Stimulated activated CD4-positive, alpha-beta T cell treated with anti-CD3 and anti-CD28 coated beads, Interleukin-4, amount 100 ng/mL, for 48 hours (primary cell): ENCODE results near the gene FAM156B.
"Not testable (repeated sequence)": the region's sequence is repeated elsewhere in the genome, so short reads cannot be mapped to it uniquely, and the experiment has no call there.

Experiments
- DNase-seq, 2 donors: peaks; one replicate each; pipeline ENCODE4 v3.0.0-alpha.2; 2020; ENCODE audit warnings: low read depth in 2 of 2

Gene FAM156B

DNA sequence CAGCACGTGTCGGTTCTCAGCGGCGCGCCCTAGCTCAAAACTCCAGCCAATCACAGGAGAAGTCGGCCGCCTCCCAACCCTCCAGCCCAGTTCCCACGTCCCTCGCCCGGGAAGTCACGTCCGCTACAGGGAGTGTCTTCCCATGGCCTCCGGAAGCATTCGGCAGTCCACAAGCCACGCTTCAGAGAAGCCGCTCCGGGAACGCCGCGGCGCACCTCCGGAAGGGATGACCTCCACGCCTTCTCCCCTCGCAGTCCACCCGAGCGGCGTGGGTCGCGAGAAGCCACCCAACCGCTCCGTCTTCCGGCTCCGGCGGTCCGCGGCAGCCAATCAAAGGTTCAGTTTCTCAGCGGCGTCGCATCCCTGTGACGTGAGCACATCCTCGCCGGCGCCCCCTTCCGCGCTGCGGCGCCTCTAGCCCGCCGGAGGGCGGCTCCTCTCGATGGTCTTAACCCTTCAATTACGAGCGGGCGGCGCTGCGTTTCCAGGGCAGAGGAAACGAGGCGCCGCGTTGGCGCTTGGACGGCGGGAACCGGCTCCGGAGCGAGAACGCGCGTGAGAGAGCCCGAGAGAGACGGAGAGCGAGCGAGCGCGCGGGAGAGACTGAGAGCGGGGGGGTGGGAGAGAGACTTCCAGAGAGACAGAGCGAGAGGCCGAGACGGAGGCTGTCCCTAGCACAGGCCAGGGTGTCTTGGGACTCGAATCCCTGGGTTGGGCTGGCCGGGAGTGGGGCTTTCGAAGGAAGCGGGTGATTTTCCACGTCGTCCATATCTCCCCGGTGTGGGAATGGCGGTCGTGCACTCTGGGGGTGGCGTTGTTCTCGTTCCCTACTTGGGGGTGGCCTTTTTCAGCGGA lies at the start of gene FAM156B:
Gene FAM156B, plus strand, starts transcription at position 476 of the 855 bp plus-strand sequence. CDS start 9,896 bp downstream, outside the sequence.
- DNase-seq: not testable (repeated sequence)

GRCh38 chrX:52852110-52852860 lies 44.8 kb upstream of the FAM156B start:
- DNase-seq: no peak

- DNase-seq: not testable (repeated sequence)
Observed at GRCh38 chrX:52856991-52857525, 40.1 kb upstream of the FAM156B start.

DNA sequence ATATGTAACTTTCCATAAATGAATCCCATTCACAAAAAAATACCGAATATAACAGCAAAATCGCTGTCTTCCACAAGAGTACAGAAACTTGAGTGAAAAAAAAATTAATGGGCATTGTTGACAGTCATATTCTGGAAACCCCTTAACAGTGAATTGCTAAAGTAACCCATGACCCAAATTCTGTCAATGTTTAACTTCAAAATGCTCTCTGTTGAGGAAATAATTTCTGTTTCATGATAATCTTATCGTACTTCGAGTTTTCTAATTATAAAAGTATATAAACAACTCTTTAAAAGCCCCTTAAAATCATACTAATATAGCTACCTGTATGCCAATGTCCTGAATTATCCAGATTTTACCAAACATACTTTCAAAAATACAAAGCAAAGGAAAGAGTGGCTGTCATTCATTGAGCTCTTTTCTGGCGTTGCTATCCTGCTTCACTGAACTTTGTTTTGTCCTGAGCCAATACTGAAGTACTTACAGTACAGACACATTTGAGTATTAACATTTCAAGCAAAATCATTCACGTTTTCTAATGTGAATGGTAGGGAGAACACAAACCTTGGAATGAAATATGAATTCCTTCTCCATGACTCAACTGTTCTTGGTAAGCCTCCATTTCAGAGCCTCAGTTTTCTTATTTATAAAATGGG lies 31.7 kb upstream of the FAM156B start:
- DNase-seq: no peak

DNA sequence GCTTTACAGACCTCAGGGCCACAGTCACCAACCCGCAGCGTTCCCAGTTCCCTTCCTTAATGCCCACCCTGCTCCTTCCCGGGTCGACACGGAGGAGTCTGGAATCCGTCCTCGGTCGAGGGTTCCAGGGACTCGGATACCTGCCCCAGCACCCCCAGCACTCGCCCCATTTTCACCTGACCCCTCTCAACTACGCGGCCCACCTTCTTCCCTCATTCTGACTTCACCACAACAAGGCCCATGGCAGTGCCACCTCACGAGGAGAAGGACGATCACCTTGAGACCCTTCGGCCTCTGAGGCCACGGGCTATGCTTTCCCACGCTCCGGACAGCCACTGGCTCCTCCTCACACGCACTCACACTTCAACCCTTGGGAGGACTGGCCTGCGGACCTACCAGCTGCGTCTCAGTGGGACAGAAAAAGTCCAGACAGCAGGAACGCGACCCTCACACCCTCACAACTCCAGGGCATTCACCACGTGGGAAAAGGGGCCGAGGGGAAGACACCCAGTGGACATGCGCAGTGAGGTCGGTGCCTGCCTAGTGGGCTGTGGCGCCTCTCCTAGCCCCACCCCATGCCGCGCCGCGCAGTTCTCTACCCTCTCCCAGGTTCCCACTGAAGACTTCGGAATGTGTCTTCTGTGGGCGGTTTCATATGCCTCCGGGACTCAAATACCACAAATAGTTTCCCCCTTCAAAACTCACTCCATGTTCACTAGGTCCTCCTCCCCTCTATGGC lies 29.4 kb upstream of the FAM156B start, which contains the start of gene XAGE3:
Gene XAGE3, minus strand, starts transcription at position 474 of the 739 bp plus-strand sequence. CDS start 950 bp downstream, outside the sequence.
- DNase-seq: no peak

DNA sequence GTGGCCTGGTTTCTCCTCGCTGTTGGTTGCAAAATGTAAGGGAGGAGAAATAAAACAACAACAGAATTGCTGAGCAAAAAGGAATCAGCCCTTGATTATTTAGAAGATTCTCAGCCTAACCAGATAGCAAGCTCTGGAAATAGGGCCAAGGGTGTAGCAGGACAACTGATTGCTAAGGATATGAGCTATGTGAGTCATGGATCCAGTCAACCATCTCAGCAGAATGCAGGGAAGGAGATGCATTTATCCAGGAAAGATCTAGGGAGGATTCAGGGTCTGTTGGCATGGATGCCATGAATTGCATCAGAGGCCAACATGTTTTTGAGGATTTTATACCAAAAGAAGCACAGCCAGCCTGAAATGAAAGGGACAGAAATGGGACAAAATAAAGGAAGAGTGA lies 27.1 kb upstream of the FAM156B start:
- no peak for DNase-seq

DNA sequence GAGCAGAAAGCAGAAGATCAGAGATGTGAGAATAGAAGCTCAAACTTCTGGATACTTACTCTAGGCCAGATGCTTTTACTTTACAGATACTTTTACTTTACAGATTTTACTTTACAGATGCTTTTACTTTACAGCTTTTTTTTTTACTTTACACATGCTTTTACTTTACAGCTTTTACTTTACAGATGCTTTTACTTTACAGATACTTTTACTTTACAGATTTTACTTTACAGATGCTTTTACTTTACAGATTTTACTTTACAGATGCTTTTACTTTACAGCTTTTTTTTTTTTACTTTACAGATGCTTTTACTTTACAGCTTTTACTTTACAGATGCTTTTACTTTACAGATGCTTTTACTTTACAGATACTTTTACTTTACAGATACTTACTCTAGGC lies 23.3 kb upstream of the FAM156B start:
- DNase-seq: not testable (repeated sequence)

GRCh38 chrX:52874661-52875060 lies 22.5 kb upstream of the FAM156B start:
- no peak for DNase-seq

- not testable (repeated sequence) for DNase-seq
Observed at GRCh38 chrX:52875436-52875835, 21.7 kb upstream of the FAM156B start.

- DNase-seq: not testable (repeated sequence)
Observed at GRCh38 chrX:52876386-52876785, 20.7 kb upstream of the FAM156B start.

GRCh38 chrX:52887459-52887858 lies 9.7 kb upstream of the FAM156B start:
- not testable (repeated sequence) for DNase-seq

- DNase-seq: not testable (repeated sequence)
Observed at GRCh38 chrX:52888090-52888489, 9.0 kb upstream of the FAM156B start.

- not testable (repeated sequence) for DNase-seq
Observed at GRCh38 chrX:52896438-52896837, 692 bp upstream of the FAM156B start.

DNA sequence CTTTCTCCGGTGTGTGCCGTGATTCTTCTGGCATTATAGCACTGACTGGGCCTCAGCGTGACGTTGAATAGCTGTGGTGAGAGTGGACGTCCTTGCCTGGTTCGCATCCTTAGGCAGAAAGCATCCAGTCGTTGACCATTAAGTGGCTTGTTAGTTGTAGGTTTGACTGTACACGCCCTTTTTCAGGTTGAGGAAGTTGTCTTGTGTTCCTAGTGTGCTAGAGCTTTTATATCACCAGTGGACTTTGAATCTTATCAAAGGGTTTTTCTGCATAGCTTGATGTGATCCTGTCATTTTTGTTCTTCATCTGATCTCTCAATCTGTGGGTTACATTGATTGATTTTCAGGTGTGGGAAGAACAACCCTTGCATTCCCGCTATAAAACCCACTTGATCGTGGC lies 8.4 kb downstream of the FAM156B start:
- DNase-seq: not testable (repeated sequence)

DNA sequence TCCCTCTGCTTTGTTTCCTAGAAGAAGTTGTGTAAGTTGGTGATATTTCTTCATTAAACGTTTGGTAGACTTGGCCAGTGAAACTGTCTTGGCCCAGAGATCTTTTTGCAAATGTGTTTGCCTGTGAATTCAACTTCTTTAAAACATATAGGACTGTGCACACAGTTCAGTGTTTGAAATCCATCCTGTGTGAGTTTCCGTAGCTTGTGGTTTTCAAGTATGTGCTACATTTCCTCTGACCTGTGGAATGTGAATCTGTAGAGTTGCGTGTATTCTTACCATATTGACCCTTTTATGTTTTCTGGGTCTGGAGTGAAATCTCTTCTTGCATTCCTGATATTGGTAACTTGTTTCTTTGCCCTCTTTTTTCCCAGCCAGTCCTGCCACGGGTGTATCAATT lies 8.9 kb downstream of the FAM156B start:
- not testable (repeated sequence) for DNase-seq

GRCh38 chrX:52907137-52907536 lies 10.0 kb downstream of the FAM156B start:
- DNase-seq: not testable (repeated sequence)

DNA sequence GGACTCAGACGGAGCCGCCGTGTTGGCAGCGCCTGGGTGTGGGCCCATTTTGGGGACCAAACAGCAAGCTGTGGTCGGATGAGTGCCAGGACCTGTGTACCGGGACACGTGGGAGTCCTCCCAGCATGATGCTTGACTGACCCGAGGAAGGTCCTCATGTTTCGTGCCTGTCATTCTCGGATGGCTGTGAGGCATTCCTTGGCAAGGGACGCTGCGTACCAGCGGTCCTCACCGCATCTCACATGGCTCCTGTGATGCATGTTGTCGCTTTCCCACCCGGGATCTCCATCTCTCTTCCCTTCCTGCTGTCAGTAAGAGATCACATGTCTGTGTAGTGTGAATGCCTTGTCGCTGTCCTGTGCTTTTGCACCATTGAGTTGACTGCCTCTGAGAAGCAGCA lies 10.8 kb downstream of the FAM156B start:
- DNase-seq: not testable (repeated sequence)

GRCh38 chrX:52909313-52909969 lies 12.3 kb downstream of the FAM156B start:
- not testable (repeated sequence) for DNase-seq

DNA sequence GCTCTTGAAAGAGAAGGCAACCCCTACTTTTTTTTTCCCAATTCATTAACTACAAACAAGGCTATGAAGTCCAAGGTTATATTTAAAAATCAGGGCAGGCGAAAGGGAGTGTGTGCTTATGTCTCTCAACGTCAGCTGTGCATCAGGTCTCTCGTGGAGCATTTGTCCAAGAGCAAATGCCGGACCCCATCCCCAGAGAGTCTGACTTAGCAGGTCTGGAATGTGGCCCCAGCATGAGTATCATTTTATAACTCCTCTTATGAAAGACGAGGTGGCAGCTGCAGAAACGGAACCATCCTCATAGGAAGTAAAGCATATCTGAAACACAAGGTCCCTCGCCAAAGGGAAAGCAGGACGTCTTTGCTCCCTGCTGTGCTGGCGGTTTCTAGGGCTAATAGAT lies 16.6 kb downstream of the FAM156B start:
- not testable (repeated sequence) for DNase-seq

DNA sequence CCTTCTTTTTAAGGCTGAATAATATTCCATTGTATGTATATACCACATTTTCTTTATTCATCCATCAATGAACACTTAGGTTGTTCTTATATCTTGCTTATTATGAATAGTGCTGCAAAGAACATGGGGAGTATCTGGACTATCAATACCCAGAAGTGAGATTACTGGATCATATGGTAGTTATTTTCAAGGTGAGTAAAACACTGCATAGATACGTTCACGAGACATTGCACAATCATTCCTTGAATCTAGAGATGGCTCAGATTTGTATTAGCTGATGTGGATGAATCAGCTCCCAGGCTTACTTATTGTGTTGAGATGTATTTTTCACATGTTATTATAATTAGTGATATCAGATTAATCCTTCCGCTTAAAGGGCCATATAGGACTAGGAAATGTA lies 17.6 kb downstream of the FAM156B start:
- not testable (repeated sequence) for DNase-seq
